22Rv1 (cell line): Measurements from ENCODE around the gene PFKL.

Source experiments
- CTCF ChIP-seq: fragments of 450-650 bp; IDR thresholded peaks from 2 replicates; pipeline ENCODE4 v1.5.1; 2017; ENCODE audit warnings: mild to moderate bottlenecking
- ZFX ChIP-seq: fragments of 450-650 bp; IDR thresholded peaks from 2 replicates; pipeline ENCODE4 v1.6.1; 2017; ENCODE audit warnings: antibody characterized with exemption, borderline replicate concordance

- no peak for TF ChIP-seq CTCF
- TF ChIP-seq ZFX, result no peak
These were observed 74.9 kb downstream of the PFKL start for GRCh38 chr21:44374601-44375280.
